GM21825 (cell line): ENCODE data around the gene KSR1.
"Not testable (repeated sequence)": the region's sequence is repeated elsewhere in the genome, so short reads cannot be mapped to it uniquely, and the experiment has no call there.

Experiments
- ATAC-seq: cut with Tn5 transposase; IDR thresholded peaks from one replicate; pipeline ENCODE4 v1.9.1; 2021; ENCODE audit warnings: mild to moderate bottlenecking, moderate library complexity; ENCODE audit not compliant: unreplicated experiment

Gene KSR1

DNA sequence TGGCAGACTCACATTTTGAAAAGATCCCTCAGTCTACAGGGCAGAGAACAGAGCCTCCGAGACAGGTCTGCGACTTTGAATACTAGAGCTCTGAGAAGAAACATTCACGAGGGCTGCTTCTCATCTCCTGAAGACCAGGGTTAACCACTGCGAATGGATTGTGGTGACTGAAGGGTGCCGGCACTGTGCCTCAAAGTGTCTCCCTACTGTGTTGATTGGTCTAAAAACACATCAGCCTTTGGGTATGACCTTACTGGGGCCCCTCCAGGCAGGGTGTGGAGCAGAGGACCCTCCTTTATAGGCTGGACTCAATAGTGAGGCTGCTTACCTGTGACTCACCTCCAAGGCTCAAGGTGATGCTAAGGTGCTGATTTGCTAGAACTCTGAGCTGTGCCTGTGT, 172.1 kb downstream of the KSR1 start:
- no peak for ATAC-seq

DNA sequence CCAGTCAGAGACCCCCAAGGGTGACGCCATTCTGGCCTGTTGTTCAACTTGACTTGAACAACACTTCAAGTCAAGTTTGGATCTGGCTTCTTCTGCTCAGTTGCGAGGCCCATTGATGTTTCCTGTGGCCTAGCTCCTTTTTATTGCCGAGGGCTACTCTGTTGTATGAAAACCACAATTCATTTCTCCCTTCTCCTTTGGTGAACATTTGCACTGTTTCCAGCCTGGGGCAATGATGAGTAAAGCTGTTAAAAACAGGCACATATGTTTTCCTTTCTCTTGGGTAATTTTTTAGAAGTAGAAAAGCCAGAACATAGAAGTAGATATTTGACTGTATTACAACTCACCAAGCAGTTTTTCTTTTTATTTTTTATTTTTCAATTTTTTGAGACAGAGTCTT, 173.0 kb downstream of the KSR1 start:
- ATAC-seq: not testable (repeated sequence)

DNA sequence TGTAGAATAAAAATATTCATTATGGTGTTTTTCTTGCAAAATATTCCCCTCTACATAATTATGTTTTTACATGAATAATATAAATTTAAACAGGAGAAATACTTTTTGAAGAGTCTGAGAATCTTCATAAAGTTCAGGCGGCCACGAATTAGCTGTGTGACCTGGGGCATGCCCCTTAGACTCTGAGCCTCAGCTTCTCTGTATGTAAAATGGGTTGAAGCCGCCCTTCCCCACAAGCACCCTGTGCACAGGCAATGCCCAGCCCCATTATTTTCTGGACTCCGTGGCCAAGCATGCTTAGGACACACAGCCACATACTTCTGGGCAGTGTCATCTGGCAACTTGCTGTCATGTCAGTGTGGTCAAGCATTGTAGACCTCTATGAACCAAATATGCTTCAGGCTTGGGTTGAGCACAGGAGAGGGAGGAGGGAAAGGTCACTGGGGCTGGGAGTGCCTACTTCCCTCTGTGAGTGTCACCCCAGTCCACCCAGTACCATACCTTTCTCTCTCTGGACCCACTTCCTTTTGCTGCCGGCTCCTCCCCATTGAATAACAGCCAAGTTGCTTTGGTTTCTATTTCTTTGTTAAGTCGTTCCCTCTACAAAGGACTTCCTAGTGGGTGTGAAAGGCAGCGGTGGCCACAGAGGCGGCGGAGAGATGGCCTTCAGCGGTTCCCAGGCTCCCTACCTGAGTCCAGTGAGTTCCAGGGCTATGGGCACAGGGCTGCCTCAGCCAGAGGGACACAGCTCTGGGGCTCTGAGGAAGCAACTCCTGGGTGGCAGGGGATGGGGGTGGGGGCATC, 174.6 kb downstream of the KSR1 start, which contains the start of gene LGALS9:
Gene LGALS9 (plus strand): TSS at position 582 of the 804 bp plus-strand sequence. CDS start 78 bp downstream, at position 660.
- ATAC-seq: no peak

DNA sequence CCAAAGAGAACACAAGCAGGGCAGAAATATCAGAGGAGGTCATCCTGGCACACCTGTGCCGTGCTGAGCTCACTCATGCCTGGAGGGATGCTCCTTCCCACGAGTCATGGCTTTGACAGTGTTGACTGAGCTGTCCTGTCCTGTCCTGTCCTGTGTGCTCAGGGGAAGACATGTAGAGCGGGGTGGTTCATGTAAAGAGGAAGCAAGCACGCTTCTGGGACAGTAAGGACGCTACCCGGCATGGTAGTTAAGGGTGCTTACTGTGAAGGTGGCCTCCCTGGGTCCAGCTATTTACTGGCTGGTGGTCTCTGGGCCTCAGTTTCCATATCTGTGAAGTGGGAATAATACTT, 175.1 kb downstream of the KSR1 start:
- ATAC-seq: no peak

DNA sequence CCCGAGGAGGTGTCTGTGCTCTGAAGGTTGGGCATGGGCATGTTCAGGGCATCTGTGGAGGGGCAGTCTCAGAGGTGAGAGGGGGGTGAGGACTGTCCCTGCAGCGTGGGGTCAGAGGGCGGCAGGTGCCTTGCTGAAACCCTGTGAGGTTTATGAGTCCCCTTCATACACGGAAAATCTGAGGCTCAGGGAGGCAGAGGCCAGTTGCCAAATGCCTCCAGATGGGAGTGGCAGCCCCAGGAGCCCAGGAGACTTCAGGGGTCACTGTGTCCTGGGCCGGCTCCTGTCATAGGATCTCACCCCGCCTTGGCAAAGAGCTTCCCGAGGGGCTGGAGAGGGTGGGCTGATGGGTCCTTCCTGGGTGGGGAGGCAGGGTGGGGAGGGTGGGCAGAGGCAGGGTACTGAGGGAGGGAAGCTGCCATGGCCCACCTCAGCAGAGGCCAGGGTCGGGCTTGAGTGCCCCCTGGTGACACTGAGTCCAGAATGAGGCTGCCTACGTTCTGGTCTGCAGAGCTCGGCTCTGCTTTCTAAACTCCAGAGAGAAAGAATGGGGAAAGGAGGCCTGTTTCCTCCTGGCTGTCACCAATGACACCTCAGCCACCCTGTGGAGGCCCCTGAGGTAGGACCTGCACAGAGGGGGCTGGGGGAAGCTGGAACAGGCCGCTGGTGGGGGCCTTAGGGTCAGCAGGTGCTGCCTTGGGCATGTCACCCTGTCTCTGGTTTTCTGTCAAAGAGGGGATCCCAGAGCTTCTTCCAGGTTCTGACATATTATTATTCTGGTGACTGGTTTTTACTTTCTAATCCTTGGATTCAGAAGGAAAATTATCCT, 175.9 kb downstream of the KSR1 start:
- no peak for ATAC-seq

DNA sequence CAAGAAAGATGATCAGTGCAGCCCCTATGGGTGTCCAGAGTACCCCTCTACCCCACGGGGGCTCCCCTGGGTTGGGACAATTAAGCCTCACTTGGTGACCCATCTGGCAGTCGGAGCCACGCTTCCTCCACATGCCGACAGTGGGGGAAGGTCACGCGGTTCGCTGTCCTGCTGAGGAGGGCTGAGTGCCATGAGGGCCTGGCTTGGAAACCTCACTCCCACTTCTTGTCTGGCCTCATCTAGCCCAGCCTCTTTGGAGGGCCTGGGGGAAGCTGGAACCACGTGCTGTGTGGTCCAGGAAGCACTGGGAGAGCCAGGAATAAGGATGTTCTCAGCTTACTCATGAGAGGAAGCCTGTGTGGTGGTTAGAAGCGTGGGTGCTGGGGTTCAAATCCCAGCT, 176.5 kb downstream of the KSR1 start:
- not testable (repeated sequence) for ATAC-seq

DNA sequence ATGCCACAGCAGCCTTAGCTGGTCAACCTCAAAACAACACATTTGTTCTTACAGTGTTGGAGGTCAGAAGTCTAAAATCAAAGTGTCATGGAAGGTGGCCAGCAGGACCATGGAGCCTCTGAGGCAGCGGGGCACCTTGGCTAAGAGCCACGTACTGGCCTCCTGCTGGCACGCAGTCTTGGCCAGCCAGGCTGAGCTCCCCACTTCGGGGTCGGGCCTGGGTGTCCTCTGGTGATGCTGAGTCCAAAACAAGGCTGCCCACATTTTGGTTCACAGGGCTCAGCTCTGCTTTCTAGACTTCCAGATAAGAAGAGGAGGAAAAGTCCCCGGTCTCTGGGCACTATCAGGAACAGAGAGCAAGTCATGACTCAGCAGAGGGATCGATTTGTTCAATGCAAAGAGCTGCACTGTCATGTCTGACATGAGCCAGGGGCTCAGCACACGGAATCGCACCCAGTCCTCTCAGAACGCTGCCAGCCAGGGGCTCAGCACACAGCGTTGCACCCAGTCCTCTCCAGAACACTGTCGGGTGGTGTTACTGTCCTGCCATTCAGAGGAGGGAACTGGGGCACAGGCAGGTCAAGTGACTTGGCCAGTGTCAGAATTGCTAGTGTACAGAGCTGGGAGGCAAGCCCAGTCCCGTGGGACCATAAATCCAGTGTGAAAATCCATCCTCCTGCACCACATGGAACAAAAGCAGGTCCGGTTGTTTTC, 177.2 kb downstream of the KSR1 start:
- ATAC-seq: no peak

DNA sequence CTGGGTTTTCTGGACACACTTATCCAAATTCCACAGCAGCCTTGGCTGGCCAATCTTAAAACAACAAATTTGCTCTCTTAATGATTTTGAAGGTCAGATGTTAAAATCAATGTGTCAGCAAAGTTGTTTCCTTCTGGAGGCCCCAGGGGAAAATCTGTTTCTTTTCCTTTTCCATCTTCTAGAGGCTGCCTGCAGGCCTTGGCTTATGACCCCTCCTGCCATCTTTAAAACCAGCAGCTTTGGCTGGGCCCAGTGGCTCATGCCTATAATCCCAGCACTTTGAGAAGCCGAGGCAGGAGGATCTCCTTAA, 177.7 kb downstream of the KSR1 start:
- no peak for ATAC-seq

DNA sequence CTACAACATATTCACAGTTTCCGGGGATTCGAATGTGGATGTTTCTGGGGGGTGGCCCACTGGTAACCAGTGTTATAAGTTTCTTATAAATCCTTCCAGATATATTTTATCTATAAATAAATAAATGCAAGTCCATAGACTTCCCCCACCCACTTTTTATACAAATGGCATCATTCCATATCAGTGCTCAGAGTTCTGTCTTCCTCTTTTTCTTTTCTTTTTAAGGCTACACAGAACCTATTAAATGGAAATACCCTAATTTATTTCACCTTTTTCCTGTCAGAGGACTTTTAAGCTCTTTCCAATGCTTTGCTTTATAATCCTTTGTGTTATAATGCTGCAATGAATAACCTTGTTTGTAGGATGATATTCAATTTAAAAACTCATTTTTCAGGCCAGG, 178.5 kb downstream of the KSR1 start:
- no peak for ATAC-seq

DNA sequence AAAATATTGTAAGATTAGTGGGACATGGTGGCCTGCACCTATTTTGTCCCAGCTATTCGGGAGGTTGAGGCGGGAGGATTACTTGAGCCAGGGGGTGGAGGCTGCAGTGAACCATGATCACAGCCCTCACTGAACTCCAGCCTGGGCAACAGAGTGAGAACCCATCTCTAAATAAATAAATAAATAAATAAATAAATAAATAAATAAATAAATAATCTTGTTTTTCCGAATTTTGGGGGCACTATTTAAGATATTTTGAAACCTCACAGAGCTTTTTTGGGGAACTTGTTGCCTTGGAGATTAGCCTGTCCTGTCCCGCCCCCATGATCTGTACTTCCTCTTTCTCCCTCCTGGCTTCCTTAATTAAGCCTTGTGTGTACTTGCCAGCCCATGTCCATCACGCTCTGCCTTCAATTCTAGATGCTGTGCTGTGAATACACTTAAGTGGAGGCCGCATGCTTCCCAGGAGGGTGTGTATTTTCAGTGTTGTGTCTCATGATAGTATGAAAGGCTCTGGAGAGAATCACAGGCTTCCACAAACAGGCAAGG, 179.1 kb downstream of the KSR1 start:
- ATAC-seq: no peak

DNA sequence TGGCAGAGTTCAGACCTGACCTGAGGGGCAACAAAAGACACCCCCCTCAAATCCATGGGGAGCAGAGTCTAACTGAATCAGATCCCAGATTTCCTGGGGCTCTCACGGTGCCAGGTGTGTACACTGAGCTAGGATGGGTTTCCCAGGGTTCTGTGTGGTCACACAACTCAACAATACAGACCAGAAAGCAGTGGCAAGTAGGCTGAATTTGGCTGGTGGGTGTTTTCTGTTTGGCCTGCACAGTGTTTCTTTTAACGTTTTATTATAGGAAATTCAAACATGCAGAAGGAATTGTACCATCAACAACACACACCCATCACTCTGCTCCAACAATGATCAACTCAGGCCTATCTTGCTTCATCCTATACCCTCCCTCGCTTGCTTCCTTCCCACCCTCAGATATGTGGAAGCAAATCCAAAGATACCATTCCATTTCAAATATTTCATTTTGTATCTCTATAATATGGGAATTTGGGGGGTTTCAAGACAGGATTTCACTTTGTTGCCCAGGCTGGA, 179.8 kb downstream of the KSR1 start:
- not testable (repeated sequence) for ATAC-seq

DNA sequence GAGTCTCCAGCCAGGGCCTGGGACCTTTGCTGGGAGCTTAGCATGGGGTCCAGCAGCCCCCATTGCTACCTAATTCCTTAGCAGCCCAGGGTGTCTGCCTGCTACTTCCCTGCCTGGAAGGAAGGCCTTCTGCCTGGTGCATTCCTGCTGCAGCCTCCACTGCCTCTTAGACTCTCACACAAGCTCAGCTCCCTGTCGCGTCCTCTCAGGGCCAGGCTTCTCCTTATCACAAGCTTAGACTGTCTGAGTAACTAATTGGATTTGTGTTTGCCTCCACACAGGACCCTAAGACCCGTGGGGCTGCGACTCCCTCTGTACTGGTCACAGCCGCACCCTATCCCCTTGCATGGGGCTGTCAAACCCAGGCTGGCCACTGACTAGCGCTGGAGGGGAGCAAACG, 181.6 kb downstream of the KSR1 start:
- ATAC-seq: not testable (repeated sequence)

DNA sequence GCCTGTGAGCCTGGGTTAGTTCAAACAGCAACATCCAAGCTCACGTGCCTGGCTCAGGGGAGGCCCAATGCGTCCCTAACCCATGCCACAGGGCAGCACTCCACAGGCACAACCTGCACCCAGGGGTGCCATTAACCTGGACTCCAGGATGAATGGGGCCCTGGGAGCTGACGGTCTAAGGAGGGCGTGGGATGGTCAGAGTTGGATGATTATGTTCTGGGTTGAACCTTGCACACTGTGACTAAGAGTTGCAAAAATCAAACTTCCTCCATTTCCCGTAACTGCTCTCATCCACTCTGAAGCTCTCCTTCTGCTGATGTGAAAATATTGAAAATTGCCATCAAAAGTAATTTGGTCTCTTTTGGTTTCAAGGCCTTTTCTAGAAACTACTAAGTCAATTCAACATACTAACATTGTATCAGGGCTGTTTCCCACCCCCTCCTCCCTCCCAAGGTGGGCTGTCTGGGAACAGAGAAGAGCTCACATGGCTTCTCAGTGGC, 182.2 kb downstream of the KSR1 start:
- ATAC-seq: not testable (repeated sequence)

DNA sequence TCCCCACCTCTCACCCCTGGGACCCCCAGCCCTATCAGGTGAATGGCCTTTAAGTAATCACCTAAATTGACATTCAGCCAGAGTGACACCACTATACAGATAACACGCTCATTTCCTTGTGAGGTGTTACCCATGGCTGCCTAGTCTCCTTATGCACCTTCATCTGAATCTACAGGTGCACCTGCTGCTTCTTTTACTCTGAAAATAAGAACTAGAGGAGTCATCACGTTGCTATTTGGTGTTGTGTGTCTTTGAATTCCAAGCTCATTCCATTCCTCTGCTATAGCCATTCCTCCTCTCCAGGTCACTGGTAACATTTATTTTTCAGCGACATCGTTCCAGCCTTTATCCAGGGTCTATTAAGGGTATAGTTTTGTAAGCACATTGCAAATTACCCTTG, 184.5 kb downstream of the KSR1 start:
- no peak for ATAC-seq

DNA sequence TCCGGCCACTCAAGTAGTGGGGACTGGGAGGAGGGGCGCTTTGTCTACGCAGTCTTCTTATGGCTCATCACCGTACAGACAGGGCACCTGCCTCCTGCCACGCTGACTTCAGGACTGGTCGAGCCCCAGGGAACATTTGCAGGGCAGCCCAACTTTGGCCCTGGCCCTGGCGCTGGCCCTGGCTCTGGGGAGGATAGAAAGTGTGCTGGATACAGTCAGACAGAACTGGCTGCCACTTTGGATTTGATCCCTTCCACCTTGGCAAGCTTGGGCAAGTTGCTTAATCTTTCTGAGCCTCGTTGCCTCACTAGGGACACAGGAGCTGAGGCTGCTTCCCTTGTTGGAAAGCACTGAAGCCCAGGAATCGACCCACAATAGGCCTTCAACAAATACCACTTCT, 188.3 kb downstream of the KSR1 start:
- ATAC-seq: no peak

DNA sequence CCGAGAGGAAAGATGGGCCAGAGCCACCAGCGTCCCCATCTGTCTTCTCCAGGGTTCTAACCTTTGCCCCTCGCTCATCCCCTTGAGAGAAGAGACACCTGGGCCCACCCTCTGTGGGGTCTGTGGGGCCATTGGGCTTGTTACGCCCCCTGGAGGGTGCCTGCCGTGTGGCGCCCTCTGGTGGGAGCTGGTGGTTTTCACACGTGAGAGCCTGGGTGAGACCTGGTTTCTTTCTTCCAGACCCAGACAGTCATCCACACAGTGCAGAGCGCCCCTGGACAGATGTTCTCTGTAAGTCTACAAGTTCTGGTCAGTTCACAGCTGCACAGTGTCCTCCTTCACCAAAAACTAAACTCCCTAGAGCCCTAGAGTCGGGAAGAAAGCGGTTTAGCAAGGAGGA, 189.4 kb downstream of the KSR1 start:
- not testable (repeated sequence) for ATAC-seq

DNA sequence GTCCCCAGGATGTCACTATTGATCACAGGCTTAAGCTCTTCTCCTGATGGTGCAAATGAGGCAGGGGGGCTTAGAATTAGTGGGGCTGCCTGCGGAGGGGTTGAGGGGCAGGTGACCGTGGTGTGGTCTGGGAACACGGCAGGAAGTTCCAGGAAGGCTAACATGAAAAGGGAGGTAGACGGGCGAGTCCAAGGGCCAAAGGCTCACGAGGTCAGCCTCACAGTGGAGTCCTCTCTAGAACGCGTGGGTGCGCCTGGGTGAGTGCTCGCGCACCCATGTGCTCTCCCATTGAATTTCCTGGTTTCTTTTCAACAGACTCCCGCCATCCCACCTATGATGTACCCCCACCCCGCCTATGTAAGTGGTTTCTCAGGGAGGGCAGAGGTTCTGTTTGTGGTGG, 190.0 kb downstream of the KSR1 start:
- ATAC-seq: no peak

DNA sequence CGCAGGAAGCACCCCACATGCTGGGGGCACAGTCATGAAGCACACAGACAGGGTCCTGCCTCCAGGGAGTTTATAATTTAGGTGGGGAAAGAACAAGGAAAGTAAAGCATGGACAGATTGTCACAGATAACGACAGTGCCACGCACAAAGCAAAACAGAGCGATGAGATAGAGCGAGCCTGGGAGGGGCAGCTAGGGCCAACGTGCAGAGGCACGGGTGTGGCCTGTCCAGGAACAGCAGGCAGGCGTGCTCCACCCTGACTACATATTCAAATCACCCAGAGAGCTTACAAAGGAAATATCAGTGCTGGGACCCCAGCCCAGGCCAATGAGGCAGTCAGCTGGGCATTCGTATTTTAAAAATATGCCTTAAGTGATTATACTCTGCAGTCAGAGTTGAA, 191.5 kb downstream of the KSR1 start:
- ATAC-seq: no peak

DNA sequence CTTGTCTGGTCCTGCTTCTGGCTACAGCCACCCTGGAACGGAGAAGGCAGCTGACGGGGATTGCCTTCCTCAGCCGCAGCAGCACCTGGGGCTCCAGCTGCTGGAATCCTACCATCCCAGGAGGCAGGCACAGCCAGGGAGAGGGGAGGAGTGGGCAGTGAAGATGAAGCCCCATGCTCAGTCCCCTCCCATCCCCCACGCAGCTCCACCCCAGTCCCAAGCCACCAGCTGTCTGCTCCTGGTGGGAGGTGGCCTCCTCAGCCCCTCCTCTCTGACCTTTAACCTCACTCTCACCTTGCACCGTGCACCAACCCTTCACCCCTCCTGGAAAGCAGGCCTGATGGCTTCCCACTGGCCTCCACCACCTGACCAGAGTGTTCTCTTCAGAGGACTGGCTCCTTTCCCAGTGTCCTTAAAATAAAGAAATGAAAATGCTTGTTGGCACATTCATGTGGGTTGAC, 192.9 kb downstream of the KSR1 start:
- ATAC-seq: not testable (repeated sequence)

DNA sequence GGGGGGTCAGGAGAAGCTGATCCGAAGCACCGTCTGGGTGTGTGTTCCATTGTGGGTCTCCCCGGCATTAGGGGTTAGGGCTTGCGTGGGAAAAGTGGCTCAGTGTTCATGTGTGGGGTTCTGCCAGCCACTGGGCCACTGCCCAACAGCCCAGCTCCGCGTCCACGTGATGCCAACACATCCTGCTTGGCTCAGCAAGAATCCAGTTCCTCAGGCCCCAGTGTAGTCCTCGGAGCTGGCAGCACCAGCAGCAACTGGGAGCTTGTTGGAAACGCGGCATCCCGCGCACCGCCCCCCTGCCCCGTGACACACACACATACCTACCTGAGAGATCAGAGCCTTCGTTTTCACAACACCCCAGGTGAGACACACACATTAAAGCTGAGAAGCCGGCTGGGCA, 193.7 kb downstream of the KSR1 start:
- ATAC-seq: no peak

DNA sequence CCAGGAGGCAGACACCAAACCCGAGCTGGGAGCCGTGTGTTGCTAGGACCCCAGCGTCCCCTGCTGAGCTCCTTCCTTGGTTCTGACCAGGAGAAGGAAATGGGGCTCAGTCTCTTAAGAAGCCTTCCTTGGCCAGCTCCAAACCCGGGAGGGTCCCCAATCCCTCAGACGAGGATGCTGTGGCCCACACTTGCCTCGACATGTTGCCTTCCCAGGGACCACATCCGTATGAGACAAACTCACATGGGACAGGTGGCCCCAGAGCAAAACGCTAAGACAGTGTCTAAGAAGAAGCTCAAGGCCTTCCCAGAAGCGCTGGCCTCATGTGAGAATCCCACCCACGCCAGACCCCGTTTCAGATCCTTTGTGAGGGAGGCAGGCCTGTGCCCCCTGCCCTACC, 194.6 kb downstream of the KSR1 start:
- no peak for ATAC-seq
